Measurements from ENCODE around the gene TSHZ2.
"Not testable (repeated sequence)": the region's sequence is repeated elsewhere in the genome, so short reads cannot be mapped to it uniquely, and the experiment has no call there.

TSHZ2 gene

DNA sequence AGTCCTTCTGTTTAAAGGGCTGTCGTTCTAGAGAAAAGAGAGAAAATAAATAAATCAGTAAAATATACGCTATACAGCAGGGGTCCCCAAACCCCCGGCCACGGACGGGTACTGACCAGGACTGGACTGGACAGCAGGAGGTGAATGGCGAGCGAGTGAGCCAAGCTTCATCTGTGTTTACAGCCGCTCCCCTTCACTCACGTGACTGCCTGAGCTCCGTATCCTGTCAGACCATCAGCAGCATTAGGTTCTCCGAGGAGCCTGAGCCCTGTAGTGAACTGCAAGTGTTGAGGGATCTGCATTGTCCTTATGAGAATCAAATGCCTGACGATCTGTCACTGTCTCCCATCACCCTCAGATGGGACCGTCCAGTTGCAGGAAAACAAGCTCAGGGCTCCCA is 545.0 kb downstream of the TSHZ2 start:
- Histone ChIP-seq H3K27ac (no peak overlapping the region), H3K4me3 (ENCODE audit: low read depth, low read length) (no peak overlapping the region), H3K36me3 (replicated peaks) (no peaks in the 10 kb centered on the region), H3K27me3 (replicated peaks) (no peaks in the 10 kb centered on the region)
- TF ChIP-seq, protein P1, sequence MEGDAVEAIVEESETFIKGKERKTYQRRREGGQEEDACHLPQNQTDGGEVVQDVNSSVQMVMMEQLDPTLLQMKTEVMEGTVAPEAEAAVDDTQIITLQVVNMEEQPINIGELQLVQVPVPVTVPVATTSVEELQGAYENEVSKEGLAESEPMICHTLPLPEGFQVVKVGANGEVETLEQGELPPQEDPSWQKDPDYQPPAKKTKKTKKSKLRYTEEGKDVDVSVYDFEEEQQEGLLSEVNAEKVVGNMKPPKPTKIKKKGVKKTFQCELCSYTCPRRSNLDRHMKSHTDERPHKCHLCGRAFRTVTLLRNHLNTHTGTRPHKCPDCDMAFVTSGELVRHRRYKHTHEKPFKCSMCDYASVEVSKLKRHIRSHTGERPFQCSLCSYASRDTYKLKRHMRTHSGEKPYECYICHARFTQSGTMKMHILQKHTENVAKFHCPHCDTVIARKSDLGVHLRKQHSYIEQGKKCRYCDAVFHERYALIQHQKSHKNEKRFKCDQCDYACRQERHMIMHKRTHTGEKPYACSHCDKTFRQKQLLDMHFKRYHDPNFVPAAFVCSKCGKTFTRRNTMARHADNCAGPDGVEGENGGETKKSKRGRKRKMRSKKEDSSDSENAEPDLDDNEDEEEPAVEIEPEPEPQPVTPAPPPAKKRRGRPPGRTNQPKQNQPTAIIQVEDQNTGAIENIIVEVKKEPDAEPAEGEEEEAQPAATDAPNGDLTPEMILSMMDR (IDR thresholded peaks at IDR 0.05; ENCODE audit: low read depth, low read length, missing control alignments), result no peak
- in situ Hi-C loops (cut with HindIII; ENCODE audit: low pct_ligation_motif_present, low sequenced_read_pairs), result no loop called here
- peak; percentile 7 for DNase-seq

DNA sequence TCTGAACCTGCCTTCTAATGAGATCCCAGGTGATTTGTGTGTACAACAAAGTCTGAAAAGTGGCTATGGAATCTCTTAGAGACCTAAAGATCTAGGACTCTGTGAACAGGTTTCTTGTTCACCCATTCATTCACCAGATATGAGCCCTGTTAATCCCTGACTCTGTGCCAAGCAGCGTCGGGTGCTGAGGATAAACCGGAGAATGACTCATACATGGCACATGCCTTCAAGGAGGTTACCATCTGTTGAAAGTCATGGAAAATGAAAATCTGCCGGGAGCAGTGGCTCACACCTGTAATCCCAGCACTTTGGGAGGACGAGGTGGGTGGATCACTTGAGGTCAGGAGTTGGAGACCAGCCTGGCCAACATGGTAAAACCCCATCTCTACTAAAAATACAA is 549.3 kb downstream of the TSHZ2 start:
- H3K36me3 ChIP-seq (replicated peaks); H3K27ac ChIP-seq; H3K27me3 ChIP-seq (replicated peaks); DNase-seq; in situ Hi-C loops (cut with HindIII; ENCODE audit: low pct_ligation_motif_present, low sequenced_read_pairs); H3K4me3 ChIP-seq (ENCODE audit: low read depth, low read length): not testable (repeated sequence)

DNA sequence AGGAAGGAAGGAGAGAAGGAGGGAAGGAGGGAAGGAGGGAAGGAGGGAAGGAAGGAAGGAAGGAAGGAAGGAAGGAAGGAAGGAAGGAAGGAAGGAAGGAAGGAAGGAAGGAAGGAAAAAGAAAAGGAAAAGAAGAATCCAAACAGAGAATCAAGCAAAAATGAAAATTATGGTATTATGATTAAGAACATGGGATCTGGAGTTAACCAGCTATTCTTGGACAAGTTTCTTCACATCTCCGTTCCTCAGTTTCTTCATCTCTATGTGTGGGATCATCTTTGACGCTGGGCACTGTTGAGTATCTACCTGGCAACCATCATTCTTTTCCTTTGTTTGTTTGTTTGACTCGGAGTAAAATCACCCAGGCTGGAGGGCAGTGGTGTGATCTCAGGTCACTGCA is 549.9 kb downstream of the TSHZ2 start:
- no peak overlapping the region for H3K4me3 ChIP-seq (ENCODE audit: low read depth, low read length)
- no peak overlapping the region for H3K27ac ChIP-seq
- no peak for DNase-seq
- TF ChIP-seq, protein P1 (IDR thresholded peaks at IDR 0.05; ENCODE audit: low read depth, low read length, missing control alignments), result no peak
- no peaks in the 10 kb centered on the region for H3K27me3 ChIP-seq (replicated peaks)
- in situ Hi-C loops (cut with HindIII; ENCODE audit: low pct_ligation_motif_present, low sequenced_read_pairs), result no loop called here
- no peaks in the 10 kb centered on the region for H3K36me3 ChIP-seq (replicated peaks)

DNA sequence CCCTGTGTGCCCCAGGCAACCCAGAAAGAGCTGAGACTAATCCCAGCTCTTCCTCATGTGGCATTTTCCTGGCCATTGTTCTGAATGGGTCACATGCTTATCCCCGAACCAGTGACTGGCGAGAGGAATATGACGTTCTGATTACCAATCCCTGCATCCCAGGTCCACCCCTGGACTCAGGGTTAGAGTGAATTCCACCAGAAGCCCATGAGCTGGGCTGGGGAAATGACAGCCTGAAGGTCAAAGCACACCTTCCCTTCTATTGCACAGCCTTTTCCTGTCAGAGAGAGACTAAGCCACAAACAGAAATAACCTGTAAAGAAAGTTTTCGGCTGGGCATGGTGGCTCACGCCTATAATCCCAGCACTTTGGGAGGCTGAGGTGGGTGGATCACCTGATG is 550.5 kb downstream of the TSHZ2 start:
- H3K27me3 ChIP-seq (replicated peaks), result no peaks in the 10 kb centered on the region
- TF ChIP-seq, protein P1 (IDR thresholded peaks at IDR 0.05; ENCODE audit: low read depth, low read length, missing control alignments), result no peak
- no peak for DNase-seq
- H3K4me3 ChIP-seq (ENCODE audit: low read depth, low read length), result no peak overlapping the region
- H3K36me3 ChIP-seq (replicated peaks), result no peaks in the 10 kb centered on the region
- in situ Hi-C loops (cut with HindIII; ENCODE audit: low pct_ligation_motif_present, low sequenced_read_pairs), result no loop called here
- no peak overlapping the region for H3K27ac ChIP-seq

DNA sequence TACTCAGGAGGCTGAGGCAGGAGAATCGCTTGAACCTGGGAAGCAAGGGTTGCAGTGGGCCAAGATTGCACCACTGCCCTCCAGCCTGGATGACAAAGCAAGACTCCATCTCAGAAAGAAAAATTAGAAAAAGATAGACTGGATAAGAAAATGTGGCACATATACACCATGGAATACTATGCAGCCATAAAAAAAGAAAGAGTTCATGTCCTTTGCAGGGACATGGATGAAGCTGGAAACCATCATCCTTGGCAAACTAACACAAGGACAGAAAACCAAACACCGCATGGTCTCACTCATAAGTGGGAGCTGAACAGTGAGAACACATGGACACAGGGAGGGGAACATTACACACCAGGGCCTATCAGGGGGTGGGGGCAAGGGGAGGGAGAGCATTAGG is 551.5 kb downstream of the TSHZ2 start:
- H3K27ac ChIP-seq; H3K27me3 ChIP-seq (replicated peaks); in situ Hi-C loops (cut with HindIII; ENCODE audit: low pct_ligation_motif_present, low sequenced_read_pairs); H3K36me3 ChIP-seq (replicated peaks); H3K4me3 ChIP-seq (ENCODE audit: low read depth, low read length); DNase-seq: not testable (repeated sequence)

DNA sequence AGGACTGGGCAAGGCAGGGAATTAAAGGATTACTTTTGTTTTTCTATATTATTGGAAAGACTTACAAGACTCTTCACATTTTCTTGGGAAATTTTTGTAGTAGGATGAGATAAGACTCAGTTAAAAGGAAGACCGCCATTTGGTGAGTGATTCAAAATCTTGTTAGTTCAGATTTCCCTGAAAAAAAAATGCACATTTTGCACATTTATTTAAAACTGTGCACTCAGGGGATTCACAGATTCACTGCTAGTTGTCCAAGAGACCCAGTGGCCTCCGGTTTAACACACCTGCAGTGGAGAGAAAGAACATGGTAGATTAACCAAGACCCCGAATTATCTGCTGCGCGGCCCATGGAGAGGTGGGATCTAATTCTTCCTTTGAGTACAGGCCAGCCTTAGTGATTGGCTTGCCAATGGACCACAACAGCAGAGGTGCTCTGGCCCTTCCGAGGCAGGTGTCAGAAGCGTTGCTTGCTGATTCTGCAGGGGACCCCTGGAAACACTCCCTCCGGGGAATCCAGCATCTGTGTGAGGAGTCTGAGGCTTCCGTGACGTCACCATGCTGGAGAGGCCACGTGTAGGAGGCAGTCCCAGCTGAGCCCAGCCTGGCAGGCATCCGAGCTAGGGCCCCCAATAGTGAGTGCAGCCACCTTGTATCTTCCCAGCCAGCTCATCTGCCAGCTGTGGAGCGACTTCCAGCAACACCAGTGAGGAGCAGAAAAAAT is 552.6 kb downstream of the TSHZ2 start:
- in situ Hi-C loops (cut with HindIII; ENCODE audit: low pct_ligation_motif_present, low sequenced_read_pairs), result no loop called here
- no peaks in the 10 kb centered on the region for H3K36me3 ChIP-seq (replicated peaks)
- H3K4me3 ChIP-seq (ENCODE audit: low read depth, low read length), result no peak overlapping the region
- H3K27ac ChIP-seq, result no peak overlapping the region
- TF ChIP-seq, protein P1 (IDR thresholded peaks at IDR 0.05; ENCODE audit: low read depth, low read length, missing control alignments), result no peak
- no peak for DNase-seq
- no peaks in the 10 kb centered on the region for H3K27me3 ChIP-seq (replicated peaks)

DNA sequence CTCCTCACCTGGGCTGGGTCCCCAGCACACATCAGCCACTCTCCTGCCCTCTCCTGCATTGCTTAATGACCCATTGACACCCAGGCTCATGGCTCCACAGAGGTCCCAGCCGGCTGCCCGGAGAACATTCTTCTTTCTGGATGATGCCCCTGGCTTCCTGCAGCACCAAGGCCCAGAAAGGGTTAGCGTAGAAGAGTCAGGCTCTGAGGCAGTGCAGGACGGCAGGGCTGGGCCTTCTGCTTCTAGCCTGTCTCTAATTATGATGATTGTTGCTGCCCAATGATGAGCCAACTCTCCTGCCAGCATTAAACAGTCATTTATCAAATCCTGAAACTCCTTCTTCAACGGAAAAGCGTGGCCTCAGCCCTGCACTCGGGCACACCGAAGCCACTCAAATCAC is 555.0 kb downstream of the TSHZ2 start:
- in situ Hi-C loops (cut with HindIII; ENCODE audit: low pct_ligation_motif_present, low sequenced_read_pairs), result no loop called here
- no peak for DNase-seq
- Histone ChIP-seq H3K4me3 (ENCODE audit: low read depth, low read length) (no peak overlapping the region), H3K36me3 (replicated peaks) (no peaks in the 10 kb centered on the region), H3K27ac (no peak overlapping the region), H3K27me3 (replicated peaks) (no peaks in the 10 kb centered on the region)
- TF ChIP-seq, protein P1 (IDR thresholded peaks at IDR 0.05; ENCODE audit: low read depth, low read length, missing control alignments), result no peak
